ENCODE data around the gene FLCN.
"Not testable (repeated sequence)": the region's sequence is repeated elsewhere in the genome, so short reads cannot be mapped to it uniquely, and the experiment has no call there.

Gene FLCN, protein sequence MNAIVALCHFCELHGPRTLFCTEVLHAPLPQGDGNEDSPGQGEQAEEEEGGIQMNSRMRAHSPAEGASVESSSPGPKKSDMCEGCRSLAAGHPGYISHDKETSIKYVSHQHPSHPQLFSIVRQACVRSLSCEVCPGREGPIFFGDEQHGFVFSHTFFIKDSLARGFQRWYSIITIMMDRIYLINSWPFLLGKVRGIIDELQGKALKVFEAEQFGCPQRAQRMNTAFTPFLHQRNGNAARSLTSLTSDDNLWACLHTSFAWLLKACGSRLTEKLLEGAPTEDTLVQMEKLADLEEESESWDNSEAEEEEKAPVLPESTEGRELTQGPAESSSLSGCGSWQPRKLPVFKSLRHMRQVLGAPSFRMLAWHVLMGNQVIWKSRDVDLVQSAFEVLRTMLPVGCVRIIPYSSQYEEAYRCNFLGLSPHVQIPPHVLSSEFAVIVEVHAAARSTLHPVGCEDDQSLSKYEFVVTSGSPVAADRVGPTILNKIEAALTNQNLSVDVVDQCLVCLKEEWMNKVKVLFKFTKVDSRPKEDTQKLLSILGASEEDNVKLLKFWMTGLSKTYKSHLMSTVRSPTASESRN
- total RNA-seq = 26.6 to 31.6 (median 30.8) reads per million in 3 donors

GRCh38 chr17:17237026-17237799, at the start of gene FLCN:
TSS of gene FLCN (minus strand) at chr17:17237168. CDS start at chr17:17228137, 9,031 bp downstream.
- peak; percentile 78 to 89 (median 83) for DNase-seq
- no peaks in the 10 kb centered on the region for H3K27me3 ChIP-seq (replicated peaks; ENCODE audit: control insufficient read depth, insufficient read depth, low read length, poor library complexity, severe bottlenecking)
- H3K27ac ChIP-seq (ENCODE audit: insufficient read depth, low read length, poor library complexity, severe bottlenecking) = peak within 1 kb of the TSS; percentile 98
- no peaks in the 10 kb centered on the region for H3K9me3 ChIP-seq (ENCODE audit: control insufficient read depth, low read length)
- peak within 1 kb of the TSS; percentile 93 for H3K4me3 ChIP-seq (ENCODE audit: insufficient read depth, low read depth, low read length, poor library complexity, severe bottlenecking)
- H3K36me3 ChIP-seq (ENCODE audit: control insufficient read depth, insufficient read depth, low read length) = no peaks in the 10 kb centered on the region
- peaks cover 16% of the 10 kb centered on the region for H3K4me1 ChIP-seq (ENCODE audit: control insufficient read depth, insufficient read depth, low read length, poor library complexity, severe bottlenecking)

- no peaks in the 10 kb centered on the region for H3K4me1 ChIP-seq (ENCODE audit: control insufficient read depth, insufficient read depth, low read length, poor library complexity, severe bottlenecking)
- no peaks in the 10 kb centered on the region for H3K9me3 ChIP-seq (ENCODE audit: control insufficient read depth, low read length)
- H3K27me3 ChIP-seq (replicated peaks; ENCODE audit: control insufficient read depth, insufficient read depth, low read length, poor library complexity, severe bottlenecking) = no peaks in the 10 kb centered on the region
- H3K4me3 ChIP-seq (ENCODE audit: insufficient read depth, low read depth, low read length, poor library complexity, severe bottlenecking) = no peak overlapping the region
- no peak overlapping the region for H3K27ac ChIP-seq (ENCODE audit: insufficient read depth, low read length, poor library complexity, severe bottlenecking)
- DNase-seq = no peak
- H3K36me3 ChIP-seq (ENCODE audit: control insufficient read depth, insufficient read depth, low read length) = no peaks in the 10 kb centered on the region
These were observed 49.0 kb upstream of the FLCN start for GRCh38 chr17:17285951-17286350.

GRCh38 chr17:17280613-17281549, 43.9 kb upstream of the FLCN start, which contains the start of gene COPS3:
TSS of gene COPS3 (minus strand) at chr17:17281246. CDS start at chr17:17281186, 60 bp downstream.
- Histone ChIP-seq H3K36me3 (ENCODE audit: control insufficient read depth, insufficient read depth, low read length) (peaks cover 4% of the 10 kb centered on the region), H3K9me3 (ENCODE audit: control insufficient read depth, low read length) (no peaks in the 10 kb centered on the region), H3K4me3 (ENCODE audit: insufficient read depth, low read depth, low read length, poor library complexity, severe bottlenecking) (peak within 1 kb of the TSS; percentile 94), H3K4me1 (ENCODE audit: control insufficient read depth, insufficient read depth, low read length, poor library complexity, severe bottlenecking) (peaks cover 9% of the 10 kb centered on the region), H3K27ac (ENCODE audit: insufficient read depth, low read length, poor library complexity, severe bottlenecking) (peak within 1 kb of the TSS; percentile 95), H3K27me3 (replicated peaks; ENCODE audit: control insufficient read depth, insufficient read depth, low read length, poor library complexity, severe bottlenecking) (no peaks in the 10 kb centered on the region)
- peak; percentile 93 to 97 (median 93) for DNase-seq

DNA sequence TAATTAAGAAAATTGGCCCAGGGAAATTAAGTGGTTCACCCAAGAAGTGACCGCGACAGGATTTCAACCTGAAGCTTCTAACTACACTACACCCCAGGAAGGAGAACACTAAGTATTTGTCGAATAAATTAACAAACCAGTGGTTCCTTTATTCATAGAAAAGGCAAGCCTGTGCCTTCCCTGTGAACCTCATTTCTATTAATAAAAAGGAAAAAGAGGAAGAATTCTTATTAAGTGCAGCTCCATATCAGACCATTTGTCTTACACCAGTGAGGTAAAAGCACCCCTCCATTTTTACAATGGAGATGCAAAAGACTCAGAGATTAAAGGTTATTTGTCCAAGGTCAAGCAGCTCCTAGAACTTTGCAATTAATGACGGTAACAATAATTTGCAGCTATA, 42.3 kb upstream of the FLCN start:
- H3K9me3 ChIP-seq (ENCODE audit: control insufficient read depth, low read length) = no peaks in the 10 kb centered on the region
- H3K4me3 ChIP-seq (ENCODE audit: insufficient read depth, low read depth, low read length, poor library complexity, severe bottlenecking) = peak overlapping the region; percentile 94
- no peak for DNase-seq
- H3K4me1 ChIP-seq (ENCODE audit: control insufficient read depth, insufficient read depth, low read length, poor library complexity, severe bottlenecking) = peaks cover 9% of the 10 kb centered on the region
- H3K27ac ChIP-seq (ENCODE audit: insufficient read depth, low read length, poor library complexity, severe bottlenecking) = no peak overlapping the region
- H3K36me3 ChIP-seq (ENCODE audit: control insufficient read depth, insufficient read depth, low read length) = peaks cover 4% of the 10 kb centered on the region
- no peaks in the 10 kb centered on the region for H3K27me3 ChIP-seq (replicated peaks; ENCODE audit: control insufficient read depth, insufficient read depth, low read length, poor library complexity, severe bottlenecking)

- H3K27me3 ChIP-seq (replicated peaks; ENCODE audit: control insufficient read depth, insufficient read depth, low read length, poor library complexity, severe bottlenecking); H3K4me3 ChIP-seq (ENCODE audit: insufficient read depth, low read depth, low read length, poor library complexity, severe bottlenecking); H3K27ac ChIP-seq (ENCODE audit: insufficient read depth, low read length, poor library complexity, severe bottlenecking); H3K9me3 ChIP-seq (ENCODE audit: control insufficient read depth, low read length); DNase-seq; H3K36me3 ChIP-seq (ENCODE audit: control insufficient read depth, insufficient read depth, low read length); H3K4me1 ChIP-seq (ENCODE audit: control insufficient read depth, insufficient read depth, low read length, poor library complexity, severe bottlenecking): not testable (repeated sequence)
These were observed 40.5 kb upstream of the FLCN start for GRCh38 chr17:17277431-17277830.

DNA sequence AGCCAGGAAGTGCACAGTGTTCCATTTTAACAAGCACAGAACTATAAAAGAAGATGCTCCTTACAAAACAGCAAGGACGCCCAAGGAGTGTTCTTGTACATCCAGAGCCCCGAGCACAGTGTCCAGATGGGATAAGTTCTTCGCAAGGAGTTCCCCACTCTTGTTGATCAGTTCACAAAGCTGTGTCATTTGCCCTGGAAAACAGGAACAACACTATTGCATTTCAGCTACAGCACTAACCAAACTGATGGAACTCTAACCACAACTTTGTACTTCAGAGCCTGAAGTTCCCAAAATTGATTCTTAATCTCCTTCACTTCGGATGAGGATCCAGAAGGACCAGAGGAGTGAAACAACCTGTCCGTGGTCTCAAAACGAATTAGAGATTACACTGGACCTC, 39.0 kb upstream of the FLCN start:
- Histone ChIP-seq H3K4me3 (ENCODE audit: insufficient read depth, low read depth, low read length, poor library complexity, severe bottlenecking) (no peak overlapping the region), H3K9me3 (ENCODE audit: control insufficient read depth, low read length) (no peaks in the 10 kb centered on the region), H3K36me3 (ENCODE audit: control insufficient read depth, insufficient read depth, low read length) (peaks cover 4% of the 10 kb centered on the region), H3K4me1 (ENCODE audit: control insufficient read depth, insufficient read depth, low read length, poor library complexity, severe bottlenecking) (peaks cover 9% of the 10 kb centered on the region), H3K27me3 (replicated peaks; ENCODE audit: control insufficient read depth, insufficient read depth, low read length, poor library complexity, severe bottlenecking) (no peaks in the 10 kb centered on the region), H3K27ac (ENCODE audit: insufficient read depth, low read length, poor library complexity, severe bottlenecking) (no peak overlapping the region)
- no peak for DNase-seq

- no peaks in the 10 kb centered on the region for H3K9me3 ChIP-seq (ENCODE audit: control insufficient read depth, low read length)
- no peak for DNase-seq
- no peak overlapping the region for H3K4me3 ChIP-seq (ENCODE audit: insufficient read depth, low read depth, low read length, poor library complexity, severe bottlenecking)
- no peaks in the 10 kb centered on the region for H3K4me1 ChIP-seq (ENCODE audit: control insufficient read depth, insufficient read depth, low read length, poor library complexity, severe bottlenecking)
- H3K36me3 ChIP-seq (ENCODE audit: control insufficient read depth, insufficient read depth, low read length) = peaks cover 27% of the 10 kb centered on the region
- no peaks in the 10 kb centered on the region for H3K27me3 ChIP-seq (replicated peaks; ENCODE audit: control insufficient read depth, insufficient read depth, low read length, poor library complexity, severe bottlenecking)
- H3K27ac ChIP-seq (ENCODE audit: insufficient read depth, low read length, poor library complexity, severe bottlenecking) = no peak overlapping the region
These were observed 33.2 kb upstream of the FLCN start for GRCh38 chr17:17269926-17270773.

DNA sequence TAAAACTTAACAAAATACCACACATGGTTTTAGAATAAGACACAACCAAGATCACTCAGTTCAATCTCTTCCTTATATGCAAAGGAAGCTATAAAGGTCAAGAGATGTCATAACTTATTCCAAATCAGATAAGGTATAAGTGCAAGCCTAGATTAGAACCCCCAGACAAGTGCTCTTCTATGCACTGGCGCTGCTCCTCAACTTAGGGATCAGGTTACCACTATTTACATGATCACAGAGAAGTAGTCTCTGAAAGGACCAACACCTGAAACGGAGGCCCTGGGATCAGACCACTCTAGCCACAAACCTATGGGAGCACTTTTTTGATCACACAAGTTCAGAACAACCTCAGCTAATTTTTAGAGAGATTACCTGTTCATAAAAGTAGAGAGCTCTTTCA, 27.5 kb upstream of the FLCN start:
- Histone ChIP-seq H3K4me3 (ENCODE audit: insufficient read depth, low read depth, low read length, poor library complexity, severe bottlenecking) (no peak overlapping the region), H3K27ac (ENCODE audit: insufficient read depth, low read length, poor library complexity, severe bottlenecking) (no peak overlapping the region), H3K36me3 (ENCODE audit: control insufficient read depth, insufficient read depth, low read length) (peaks cover 44% of the 10 kb centered on the region), H3K27me3 (replicated peaks; ENCODE audit: control insufficient read depth, insufficient read depth, low read length, poor library complexity, severe bottlenecking) (no peaks in the 10 kb centered on the region), H3K9me3 (ENCODE audit: control insufficient read depth, low read length) (no peaks in the 10 kb centered on the region), H3K4me1 (ENCODE audit: control insufficient read depth, insufficient read depth, low read length, poor library complexity, severe bottlenecking) (no peaks in the 10 kb centered on the region)
- no peak for DNase-seq

GRCh38 chr17:17258998-17259397, 22.0 kb upstream of the FLCN start:
- Histone ChIP-seq H3K36me3 (ENCODE audit: control insufficient read depth, insufficient read depth, low read length) (peaks cover 50% of the 10 kb centered on the region), H3K4me1 (ENCODE audit: control insufficient read depth, insufficient read depth, low read length, poor library complexity, severe bottlenecking) (no peaks in the 10 kb centered on the region), H3K4me3 (ENCODE audit: insufficient read depth, low read depth, low read length, poor library complexity, severe bottlenecking) (no peak overlapping the region), H3K27ac (ENCODE audit: insufficient read depth, low read length, poor library complexity, severe bottlenecking) (no peak overlapping the region), H3K9me3 (ENCODE audit: control insufficient read depth, low read length) (no peaks in the 10 kb centered on the region), H3K27me3 (replicated peaks; ENCODE audit: control insufficient read depth, insufficient read depth, low read length, poor library complexity, severe bottlenecking) (no peaks in the 10 kb centered on the region)
- DNase-seq = no peak
